Measurements from ENCODE around the gene ALG14. TPM values are rescaled to one million over a fixed set of nuclear protein-coding genes. Genes with fewer than 3 reads are reported as not detected.

Gene ALG14
- total and polyA plus RNA-seq, 2 donors (not counting 3 experiments of a cell fraction or from before 2014, with no cell fraction given) = 2.6 to 8.6 TPM

- DNase-seq (ENCODE audit: low read depth, low spot score) (no peak), FAIRE-seq (no peak)
- no TSS peak for BruUV-seq (replicated peaks)
- TF ChIP-seq FOS (IDR thresholded peaks at IDR 0.05; ENCODE audit: borderline replicate concordance, insufficient read depth, low read length) = no peak
- TF ChIP-seq MYC (IDR thresholded peaks at IDR 0.05; ENCODE audit: low read depth, low read length) = no peak
- no peak for TF ChIP-seq MAX (IDR thresholded peaks at IDR 0.05; ENCODE audit: insufficient read depth, insufficient read length)
- no peak for TF ChIP-seq POLR2AphosphoS5 (IDR thresholded peaks at IDR 0.05; ENCODE audit: insufficient read depth, low read depth, low read length)
- no peak for TF ChIP-seq CTCF (IDR thresholded peaks at IDR 0.05; ENCODE audit: extremely low read depth in 1 of 2, insufficient read depth in 1 of 2, low read depth in 1 of 2, low read length in 2 of 2)
- TF ChIP-seq POLR2A (IDR thresholded peaks at IDR 0.05; ENCODE audit: low read depth, low read length) = no peak
- no peak for TF ChIP-seq JUN (IDR thresholded peaks at IDR 0.05; ENCODE audit: borderline replicate concordance, insufficient read depth, insufficient read length, low read depth)
- TF ChIP-seq EZH2 (IDR thresholded peaks at IDR 0.05; ENCODE audit: borderline replicate concordance, low read depth, low read length, severe bottlenecking) = no peak
- no peak for TF ChIP-seq GATA2 (IDR thresholded peaks at IDR 0.05; ENCODE audit: insufficient read depth, insufficient read length, low read depth, low read length)
- intact Hi-C loops (cut with micrococcal nuclease) (no loop called here), dilution Hi-C loops (cut with MboI; ENCODE audit: extremely low pct_ligation_motif_present, low sequenced_read_pairs) (no loop called here)
- no peak overlapping the region for H3K4me3 ChIP-seq (replicated peaks in 1 of 3; ENCODE audit: insufficient read depth in 1 of 3, low read depth in 1 of 3, low read length in 3 of 3)
- H3K79me2 ChIP-seq (ENCODE audit: control insufficient read depth, insufficient read depth, low read length) = no peaks in the 10 kb centered on the region
- H4K20me1 ChIP-seq (replicated peaks; ENCODE audit: control insufficient read depth, extremely low read depth, insufficient read depth, low read length) = no peaks in the 10 kb centered on the region
- POLR2A ChIA-PET = no interaction called here
- CTCF ChIA-PET = interaction anchor here (0.6 to 1.5 kb wide), 6 partner anchors 10 to 487 kb away, joined by 3 to 5 read pairs (median 4); no protein-coding TSS in a partner anchor
- H3K4me2 ChIP-seq (ENCODE audit: insufficient read depth, low read length) = no peak overlapping the region
- H3K27me3 ChIP-seq (ENCODE audit: control insufficient read depth in 2 of 2, insufficient read depth in 2 of 2, low read length in 2 of 2) = no peaks in the 10 kb centered on the region
- no peak overlapping the region for H2AFZ ChIP-seq (ENCODE audit: low read depth, low read length)
- no peak overlapping the region for H3K27ac ChIP-seq (ENCODE audit: insufficient read depth, low read depth, low read length)
- H3K4me1 ChIP-seq (ENCODE audit: control insufficient read depth, extremely low read depth, insufficient read depth, low read length) = peaks cover 15% of the 10 kb centered on the region
- H3K36me3 ChIP-seq (ENCODE audit: control insufficient read depth in 2 of 2, extremely low read depth in 1 of 2, insufficient read depth in 2 of 2, low read length in 2 of 2) = no peaks in the 10 kb centered on the region
- H3K9me3 ChIP-seq (replicated peaks; ENCODE audit: control insufficient read depth, insufficient read depth, low read length) = no peaks in the 10 kb centered on the region
- H3K9me1 ChIP-seq (replicated peaks; ENCODE audit: control insufficient read depth, extremely low read depth, insufficient read depth, low read length) = no peaks in the 10 kb centered on the region
- no peak overlapping the region for H3K9ac ChIP-seq (replicated peaks; ENCODE audit: extremely low read depth, insufficient read depth, low read length)
Measured at GRCh38 chr1:94989398-94989797, 83.4 kb downstream of the ALG14 start.

Measured in endothelial cell of umbilical vein (primary cell).